Skin of body (tissue), 1 donor: ENCODE results near the gene BTN3A1. TPM values are rescaled to one million over a fixed set of nuclear protein-coding genes. Genes with fewer than 3 reads are reported as not detected.

Source experiments
- total RNA-seq: library from RNA; depleted of rRNA; stranded (reverse); fragments of >200 nt; gene quantifications from one replicate; pipeline ENCODE4 v1.2.3, GENCODE V29; 2014

The BTN3A1 gene
- total RNA-seq, 1 donor from 2014 or later: 28.6 TPM

Other genes starting within 250 kb of the BTN3A1 start
- 8.4 TPM for gene BTN3A2, start 37.1 kb upstream of the BTN3A1 start, total RNA-seq
- 10.1 TPM for gene BTN2A2, start 19.2 kb upstream of the BTN3A1 start, total RNA-seq
- gene BTN3A3, start 38.2 kb downstream of the BTN3A1 start, total RNA-seq: 22.7 TPM
- 12.7 TPM for gene BTN2A1, start 55.7 kb downstream of the BTN3A1 start, total RNA-seq
- gene BTN1A1, start 98.0 kb downstream of the BTN3A1 start, total RNA-seq: not detected
- 47.8 TPM for gene HMGN4, start 136.1 kb downstream of the BTN3A1 start, total RNA-seq
- 12.3 TPM for gene ABT1, start 194.7 kb downstream of the BTN3A1 start, total RNA-seq